Dermis blood vessel endothelial cell (primary cell): Measurements from ENCODE around the gene RNF44. TPM values are rescaled to one million over a fixed set of nuclear protein-coding genes. Genes with fewer than 3 reads are reported as not detected.
A peak's percentile ranks its signal among the peaks of the same experiment; 100 is the strongest.

ENCODE experiments used
- DNase-seq: peaks from one replicate; pipeline ENCODE4 v3.0.0; 2010
- total RNA-seq: library from RNA; depleted of rRNA; stranded (reverse); fragments of >200 nt; gene quantifications from 2 replicates; pipeline ENCODE4 v1.2.3, GENCODE V29; 2014

RNF44 gene
- total RNA-seq, 1 donor from 2014 or later: 4.1 TPM

- no peak for DNase-seq
Observed at GRCh38 chr5:176534640-176535039, 2.6 kb downstream of the RNF44 start.

GRCh38 chr5:176533894-176534611 lies 3.1 kb downstream of the RNF44 start:
- DNase-seq: peak; percentile 52

- peak; percentile 18 for DNase-seq
Observed at GRCh38 chr5:176533390-176533789, 3.8 kb downstream of the RNF44 start.

GRCh38 chr5:176532795-176533194 lies 4.4 kb downstream of the RNF44 start:
- no peak for DNase-seq

- DNase-seq: no peak
Observed at GRCh38 chr5:176531902-176532493, 5.2 kb downstream of the RNF44 start.

- DNase-seq: peak; percentile 16
Observed at GRCh38 chr5:176530983-176531901, 6.0 kb downstream of the RNF44 start.

GRCh38 chr5:176530393-176530982 lies 6.7 kb downstream of the RNF44 start:
- DNase-seq: no peak

- DNase-seq: no peak
Observed at GRCh38 chr5:176529741-176530141, 7.5 kb downstream of the RNF44 start.

- DNase-seq: no peak
Observed at GRCh38 chr5:176529116-176529740, 8.0 kb downstream of the RNF44 start.

GRCh38 chr5:176528761-176529115 lies 8.5 kb downstream of the RNF44 start:
- no peak for DNase-seq

GRCh38 chr5:176528301-176528700 lies 8.9 kb downstream of the RNF44 start:
- no peak for DNase-seq

GRCh38 chr5:176527246-176528222 lies 9.7 kb downstream of the RNF44 start:
- no peak for DNase-seq

GRCh38 chr5:176526462-176526861 lies 10.7 kb downstream of the RNF44 start:
- DNase-seq: no peak

- no peak for DNase-seq
Observed at GRCh38 chr5:176525677-176526076, 11.5 kb downstream of the RNF44 start.

GRCh38 chr5:176524987-176525386 lies 12.2 kb downstream of the RNF44 start:
- no peak for DNase-seq

GRCh38 chr5:176524138-176524537 lies 13.1 kb downstream of the RNF44 start:
- DNase-seq: no peak

- no peak for DNase-seq
Observed at GRCh38 chr5:176521699-176522263, 15.4 kb downstream of the RNF44 start.

GRCh38 chr5:176521286-176521685 lies 15.9 kb downstream of the RNF44 start:
- no peak for DNase-seq

GRCh38 chr5:176519810-176520720 lies 17.1 kb downstream of the RNF44 start:
- DNase-seq: no peak
